ENCODE data around the gene CENPX.
"Not testable (repeated sequence)": the region's sequence is repeated elsewhere in the genome, so short reads cannot be mapped to it uniquely, and the experiment has no call there.

CENPX gene

DNA sequence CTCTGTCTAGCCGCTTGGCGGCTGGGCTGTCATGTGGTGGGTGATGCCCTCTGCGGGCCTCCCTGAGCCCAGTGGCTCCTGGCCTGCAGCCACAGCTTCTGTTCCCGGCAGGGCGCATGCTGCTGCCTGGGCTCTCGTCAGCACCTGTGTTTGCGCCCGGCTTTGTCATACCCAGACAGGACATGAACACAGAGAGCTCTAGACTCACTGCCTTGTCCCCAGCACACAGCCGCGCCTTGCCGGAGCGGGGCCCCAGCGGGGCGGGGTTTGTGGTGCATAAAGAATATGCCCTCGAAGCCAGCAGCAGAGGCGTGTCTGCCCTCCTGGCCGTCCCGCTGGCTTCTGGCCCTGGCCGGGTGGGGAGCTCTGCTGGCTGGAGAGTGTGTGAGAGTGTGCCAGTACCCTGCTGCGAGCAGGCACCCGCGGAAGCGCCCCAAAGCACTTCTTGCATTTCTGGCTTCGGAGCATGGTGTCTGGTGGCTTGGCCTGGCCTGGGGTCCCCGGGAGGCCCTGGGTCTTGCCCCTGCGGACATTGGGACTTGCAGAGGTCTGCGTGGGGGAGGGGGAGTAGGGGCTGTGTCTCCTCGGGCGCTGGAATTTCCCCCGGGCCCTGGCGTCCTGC is 30.9 kb downstream of the CENPX start:
- DNase-seq, result no peak
- in situ Hi-C loops (cut with MboI; ENCODE audit: low pct_unique_long_range_greater_than_20kb, low sequenced_read_pairs), result no loop called here

DNA sequence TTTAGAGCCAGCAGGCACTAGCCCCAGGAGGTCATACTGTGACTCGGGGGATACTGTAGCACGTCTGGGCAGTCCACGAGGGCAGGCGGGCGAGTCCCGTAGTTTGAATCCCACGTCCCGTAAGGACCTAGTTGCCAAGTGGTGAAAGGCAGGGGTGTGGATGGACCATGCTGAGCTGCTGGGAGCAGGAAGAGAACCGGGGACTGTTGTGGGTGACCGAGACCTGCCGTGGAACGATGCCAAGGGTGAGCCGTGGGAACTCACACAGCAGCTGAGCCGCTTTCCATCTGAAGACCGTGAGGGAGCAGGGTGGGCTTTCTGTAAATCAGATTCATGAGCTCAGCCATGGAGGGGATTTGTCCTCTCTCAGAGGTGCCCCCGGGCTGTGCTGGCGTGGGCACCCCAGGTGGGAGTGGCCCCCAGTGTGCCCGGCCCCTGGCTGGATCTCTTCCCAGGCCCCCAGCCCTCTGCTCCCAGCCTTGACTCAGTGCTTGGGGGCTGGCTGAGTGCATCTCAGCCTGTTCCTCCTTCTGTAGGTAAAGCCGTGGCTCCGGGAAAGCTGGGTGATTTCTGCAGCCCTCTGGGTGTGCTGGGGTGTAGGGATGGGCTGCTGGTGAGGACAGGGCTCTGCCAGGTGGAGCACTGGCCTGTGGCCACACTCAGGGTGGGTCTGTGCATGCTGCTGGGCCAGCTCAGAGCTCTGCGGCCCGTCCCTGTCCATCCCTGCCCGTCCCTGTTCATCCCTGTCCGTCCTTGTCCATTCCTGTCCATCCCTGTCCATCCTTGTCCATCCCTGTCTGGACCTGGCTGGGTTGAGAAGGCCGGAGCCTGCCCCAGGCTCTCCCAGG is 31.6 kb downstream of the CENPX start:
- no peak for DNase-seq
- in situ Hi-C loops (cut with MboI; ENCODE audit: low pct_unique_long_range_greater_than_20kb, low sequenced_read_pairs), result no loop called here

- no peak for DNase-seq
- in situ Hi-C loops (cut with MboI; ENCODE audit: low pct_unique_long_range_greater_than_20kb, low sequenced_read_pairs), result no loop called here
These were observed 35.4 kb downstream of the CENPX start for GRCh38 chr17:81987161-81987770.

DNA sequence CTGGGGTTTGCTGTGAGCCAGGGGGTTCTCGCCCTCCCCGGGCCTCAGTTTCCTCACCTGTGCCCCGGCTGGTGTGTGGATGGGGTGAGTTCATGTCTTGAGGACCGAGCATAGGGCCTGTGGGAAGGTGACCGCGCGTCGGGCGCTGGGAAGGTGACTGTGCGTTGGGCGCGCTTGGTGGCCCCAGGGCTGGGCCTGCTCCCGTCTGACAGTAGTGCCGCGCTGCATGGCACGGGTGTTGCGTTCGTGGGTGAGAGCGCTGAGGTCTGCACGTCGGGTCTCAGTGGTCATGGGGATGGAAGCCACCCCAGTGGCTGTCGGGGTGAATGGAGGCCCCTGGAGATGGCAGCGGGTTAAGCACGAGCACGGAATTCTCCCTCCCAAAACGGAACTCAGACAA is 36.1 kb downstream of the CENPX start:
- in situ Hi-C loops (cut with MboI; ENCODE audit: low pct_unique_long_range_greater_than_20kb, low sequenced_read_pairs), result no loop called here
- no peak for DNase-seq

- DNase-seq, result no peak
- in situ Hi-C loops (cut with MboI; ENCODE audit: low pct_unique_long_range_greater_than_20kb, low sequenced_read_pairs), result no loop called here
These were observed 37.8 kb downstream of the CENPX start for GRCh38 chr17:81984773-81985410.

- in situ Hi-C loops (cut with MboI; ENCODE audit: low pct_unique_long_range_greater_than_20kb, low sequenced_read_pairs), result no loop called here
- peak; percentile 38 for DNase-seq
These were observed 38.9 kb downstream of the CENPX start for GRCh38 chr17:81983639-81984373.

GRCh38 chr17:81983011-81983638 is 39.6 kb downstream of the CENPX start:
- in situ Hi-C loops (cut with MboI; ENCODE audit: low pct_unique_long_range_greater_than_20kb, low sequenced_read_pairs), result no loop called here
- DNase-seq, result no peak

DNA sequence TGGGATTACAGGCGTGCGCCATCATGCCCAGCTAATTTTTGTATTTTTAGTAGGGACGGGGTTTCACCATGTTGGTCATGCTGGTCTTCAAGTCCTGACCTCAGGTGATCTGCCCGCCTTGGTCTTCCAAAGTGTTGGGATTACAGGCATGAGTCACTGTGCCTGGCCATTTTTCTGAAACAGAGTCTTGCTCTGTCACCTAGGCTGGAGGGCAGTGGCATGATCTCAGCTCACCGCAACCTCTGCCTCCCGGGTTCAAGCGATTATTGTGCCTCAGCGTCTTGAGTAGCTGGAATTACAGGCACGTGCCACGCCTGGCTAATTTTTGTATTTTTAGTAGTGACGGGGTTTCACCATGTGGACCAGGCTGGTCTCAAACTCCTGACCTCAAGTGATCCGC is 41.2 kb downstream of the CENPX start:
- DNase-seq; in situ Hi-C loops (cut with MboI; ENCODE audit: low pct_unique_long_range_greater_than_20kb, low sequenced_read_pairs): not testable (repeated sequence)

GRCh38 chr17:81980707-81981343 is 41.9 kb downstream of the CENPX start:
- peak; percentile 62 for DNase-seq
- in situ Hi-C loops (cut with MboI; ENCODE audit: low pct_unique_long_range_greater_than_20kb, low sequenced_read_pairs), result no loop called here

GRCh38 chr17:81980122-81980521 is 42.6 kb downstream of the CENPX start:
- no peak for DNase-seq
- in situ Hi-C loops (cut with MboI; ENCODE audit: low pct_unique_long_range_greater_than_20kb, low sequenced_read_pairs), result no loop called here

- no peak for DNase-seq
- in situ Hi-C loops (cut with MboI; ENCODE audit: low pct_unique_long_range_greater_than_20kb, low sequenced_read_pairs), result no loop called here
These were observed 44.0 kb downstream of the CENPX start for GRCh38 chr17:81978524-81979298.

GRCh38 chr17:81977211-81977808 is 45.4 kb downstream of the CENPX start, which contains the start of gene ASPSCR1:
Gene ASPSCR1, plus strand, starts transcription at chr17:81977629. Its CDS starts 18 bp downstream, at chr17:81977647.
- in situ Hi-C loops (cut with MboI; ENCODE audit: low pct_unique_long_range_greater_than_20kb, low sequenced_read_pairs), result no loop called here

GRCh38 chr17:81976332-81977210 is 46.1 kb downstream of the CENPX start:
- peak; percentile 35 for DNase-seq
- in situ Hi-C loops (cut with MboI; ENCODE audit: low pct_unique_long_range_greater_than_20kb, low sequenced_read_pairs), result no loop called here

More at GRCh38 chr17:81977211-81977808, 45.4 kb downstream of the CENPX start, which contains the start of gene ASPSCR1:
- DNase-seq, result peak; percentile 84

- in situ Hi-C loops (cut with MboI; ENCODE audit: low pct_unique_long_range_greater_than_20kb, low sequenced_read_pairs), result no loop called here
- DNase-seq, result no peak
These were observed 49.2 kb downstream of the CENPX start for GRCh38 chr17:81973432-81973831.

- in situ Hi-C loops (cut with MboI; ENCODE audit: low pct_unique_long_range_greater_than_20kb, low sequenced_read_pairs), result no loop called here
- no peak for DNase-seq
These were observed 53.5 kb downstream of the CENPX start for GRCh38 chr17:81968850-81969812.

Data from KBM-7 (cell line).